AG04449 (cell line): ENCODE measurements around the gene CLEC4C.

Source experiments
- CTCF ChIA-PET: fragments of 350-600 bp; formaldehyde crosslinking; extraction: SDS; loops from one replicate; lab custom pipeline; 2021; ENCODE audit warnings: antibody characterized with exemption; lab: Yijun Ruan, JAX
- POLR2A ChIA-PET: fragments of 400-600, 350-600 bp; formaldehyde crosslinking; extraction: SDS; loops from one replicate; lab custom pipeline; 2020; ENCODE audit warnings: antibody characterized with exemption, inconsistent platforms; lab: Yijun Ruan, JAX
- DNase-seq: peaks from one replicate; pipeline ENCODE4 v3.0.0-alpha.2; 2010; ENCODE audit warnings: low read depth, low spot score
- H3K4me3 ChIP-seq: 2 replicates; pipeline ENCODE4 v1.5.1; 2011; ENCODE audit warnings: low read depth, mild to moderate bottlenecking, control low read depth, low read length
- CTCF ChIP-seq: IDR thresholded peaks from one replicate; pipeline ENCODE4 v1.5.1; 2011; ENCODE audit warnings: mild to moderate bottlenecking, moderate library complexity, low read length, control low read depth, inconsistent platforms; ENCODE audit not compliant: insufficient read depth; ENCODE audit errors: missing control alignments

CLEC4C gene

GRCh38 chr12:7681535-7681934, 65.6 kb downstream of the CLEC4C start:
- POLR2A ChIA-PET: no interaction called here
- DNase-seq: no peak
- H3K4me3 ChIP-seq: no peak overlapping the region
- CTCF ChIA-PET: no interaction called here
- no peak for TF ChIP-seq CTCF
